DOHH2 (cell line): Measurements from ENCODE around the gene SMIM27.

Experiments
- H3F3A ChIP-seq: fragments of 200-600 bp; sonication (generic), shearing (Covaris generic); 2 replicates; pipeline ENCODE4 v1.6.0; 2016; ENCODE audit warnings: antibody characterized with exemption, mild to moderate bottlenecking; ENCODE audit not compliant: control insufficient read depth, insufficient read depth
- H3K27ac ChIP-seq: fragments of 200-600 bp; sonication (generic); 2 replicates; pipeline ENCODE4 v1.5.1; 2014; ENCODE audit warnings: low read depth, mild to moderate bottlenecking, low read length, moderate library complexity
- H3K27me3 ChIP-seq: fragments of 200-600 bp; sonication (generic); 2 replicates; pipeline ENCODE4 v1.6.1; 2014; ENCODE audit warnings: mild to moderate bottlenecking, low read length, mixed read lengths; ENCODE audit not compliant: control insufficient read depth
- H3K36me3 ChIP-seq: fragments of 200-600 bp; sonication (generic); 2 replicates; pipeline ENCODE4 v1.6.1; 2014; ENCODE audit warnings: mild to moderate bottlenecking, low read length, moderate library complexity, mixed read lengths; ENCODE audit not compliant: control insufficient read depth
- H3K4me1 ChIP-seq: fragments of 200-600 bp; sonication (generic); 2 replicates; pipeline ENCODE4 v1.6.1; 2014; ENCODE audit warnings: mild to moderate bottlenecking, low read length, mixed read lengths; ENCODE audit not compliant: control insufficient read depth
- H3K4me2 ChIP-seq: fragments of 200-600 bp; sonication (generic); 2 replicates; pipeline ENCODE4 v1.6.0; 2014; ENCODE audit warnings: mild to moderate bottlenecking, low read length, moderate library complexity
- H3K4me3 ChIP-seq: fragments of 200-600 bp; sonication (generic); 2 replicates; pipeline ENCODE4 v1.5.1; 2014; ENCODE audit warnings: mild to moderate bottlenecking, low read length, mixed read lengths
- H3K79me2 ChIP-seq: fragments of 200-600 bp; sonication (generic); 2 replicates; pipeline ENCODE4 v1.6.1; 2014; ENCODE audit warnings: mild to moderate bottlenecking, low read length, mixed read lengths; ENCODE audit not compliant: control insufficient read depth
- H3K9me2 ChIP-seq: fragments of 200-600 bp; sonication (generic); replicated peaks from 2 replicates; pipeline ENCODE4 v1.6.1; 2014; ENCODE audit warnings: mild to moderate bottlenecking, low read length, mixed read lengths; ENCODE audit not compliant: control insufficient read depth
- H3K9me3 ChIP-seq: fragments of 200-600 bp; sonication (generic); 2 replicates; pipeline ENCODE4 v1.6.1; 2014; ENCODE audit warnings: antibody characterized with exemption, low read length, mixed read lengths; ENCODE audit not compliant: control insufficient read depth, insufficient read depth
- H4K20me1 ChIP-seq: fragments of 200-600 bp; sonication (generic); 2 replicates; pipeline ENCODE4 v1.6.0; 2014; ENCODE audit warnings: low read depth, mild to moderate bottlenecking, antibody characterized with exemption, low read length, moderate library complexity; ENCODE audit not compliant: control insufficient read depth, insufficient read depth
- CTCF ChIP-seq: fragments of 200-600 bp; sonication (generic); IDR thresholded peaks from one replicate; pipeline ENCODE4 v1.5.1; 2014; ENCODE audit warnings: antibody characterized with exemption, mild to moderate bottlenecking, low read depth, low read length; ENCODE audit not compliant: poor library complexity, severe bottlenecking
- EZH2phosphoT487 ChIP-seq: fragments of 200-600 bp; sonication (generic); IDR thresholded peaks from 2 replicates; pipeline ENCODE4 v1.6.1; 2017; ENCODE audit warnings: borderline replicate concordance, mild to moderate bottlenecking, antibody characterized with exemption, low read length, moderate library complexity, mixed read lengths

The SMIM27 gene

GRCh38 chr9:32524892-32525708 is 27.0 kb upstream of the SMIM27 start:
- H3K27ac ChIP-seq: no peak overlapping the region

GRCh38 chr9:32525709-32526030 is 26.5 kb upstream of the SMIM27 start:
- Histone ChIP-seq H3K4me2 (peak overlapping the region; percentile 59), H3K4me1 (peaks cover 20% of the 10 kb centered on the region), H3K9me2 (no peaks in the 10 kb centered on the region), H3K27ac (no peak overlapping the region), H3K36me3 (no peaks in the 10 kb centered on the region), H3K27me3 (no peaks in the 10 kb centered on the region), H3K9me3 (no peaks in the 10 kb centered on the region), H3F3A (no peaks in the 10 kb centered on the region), H3K79me2 (no peaks in the 10 kb centered on the region), H3K4me3 (peak overlapping the region; percentile 83), H4K20me1 (no peaks in the 10 kb centered on the region)
- TF ChIP-seq EZH2phosphoT487 (no peak), CTCF (no peak)

More at GRCh38 chr9:32524892-32525708, 27.0 kb upstream of the SMIM27 start:
- Histone ChIP-seq H4K20me1 (no peaks in the 10 kb centered on the region), H3K4me2 (peak overlapping the region; percentile 59), H3K79me2 (no peaks in the 10 kb centered on the region), H3K36me3 (no peaks in the 10 kb centered on the region), H3K9me2 (no peaks in the 10 kb centered on the region), H3K9me3 (no peaks in the 10 kb centered on the region), H3K27me3 (no peaks in the 10 kb centered on the region), H3K4me3 (peak overlapping the region; percentile 83), H3K4me1 (peaks cover 20% of the 10 kb centered on the region), H3F3A (no peaks in the 10 kb centered on the region)
- TF ChIP-seq CTCF (no peak), EZH2phosphoT487 (no peak)

- H3K9me3 ChIP-seq: no peaks in the 10 kb centered on the region
- no peak within 1 kb of the TSS for H3K27ac ChIP-seq
- TF ChIP-seq EZH2phosphoT487: no peak
- TF ChIP-seq CTCF: peak; percentile 45
- peak within 1 kb of the TSS; percentile 59 for H3K4me2 ChIP-seq
- no peaks in the 10 kb centered on the region for H3K36me3 ChIP-seq
- no peaks in the 10 kb centered on the region for H3K79me2 ChIP-seq
- H4K20me1 ChIP-seq: no peaks in the 10 kb centered on the region
- peaks cover 20% of the 10 kb centered on the region for H3K4me1 ChIP-seq
- H3K9me2 ChIP-seq: no peaks in the 10 kb centered on the region
- peak within 1 kb of the TSS; percentile 83 for H3K4me3 ChIP-seq
- no peaks in the 10 kb centered on the region for H3K27me3 ChIP-seq
- no peaks in the 10 kb centered on the region for H3F3A ChIP-seq
Measured at GRCh38 chr9:32526041-32526706, 26.0 kb upstream of the SMIM27 start, which contains the start of gene RIGI. RIGI (minus strand) TSS chr9:32526196; CDS start chr9:32526166, 30 bp downstream.
